K562 (cell line): Measurements from ENCODE around the gene STX17. TPM values are rescaled to one million over a fixed set of nuclear protein-coding genes. Genes with fewer than 3 reads are reported as not detected.

Experiments used
- ATAC-seq: fragments of 200-7000 bp; cut with Tn5 transposase; 3 replicates; pipeline ENCODE4 v1.9.1; 2020; ENCODE audit warnings: moderate library complexity
- BruUV-seq: library from RNA; stranded (reverse); fragments of 400-500 nt; replicated peaks from 2 replicates; lab custom pipeline; 2021; lab: Mats Ljungman, UMichigan
- CTCF ChIA-PET: fragments of 300-600 bp; formaldehyde crosslinking; extraction: SDS; loops from one replicate; lab custom pipeline; 2021; ENCODE audit warnings: low intra/inter-chr PET ratio; lab: Yijun Ruan, JAX
- POLR2A ChIA-PET: fragments of 300-600, 350-650 bp; sonication (Branson Sonifier 250); formaldehyde crosslinking; extraction: SDS; loops from one replicate; lab custom pipeline; 2021; ENCODE audit warnings: antibody characterized with exemption, inconsistent platforms; lab: Yijun Ruan, JAX
- DNase-seq, 4 experiments: peaks; one replicate each; pipeline versions ENCODE4 v3.0.0 to v3.0.0-alpha.2; 2011 to 2018; ENCODE audit warnings: low spot score in 3 of 4, mixed read lengths in 3 of 4; ENCODE audit errors: extremely low read depth in 1 of 4
- FAIRE-seq: peaks from 2 replicates; lab custom pipeline; 2011; peaks lifted over from hg19 to GRCh38; lab: Jason Lieb, UNC
- H2AFZ ChIP-seq: 2 replicates; pipeline ENCODE4 v1.6.0; 2011; ENCODE audit warnings: low read depth, low read length, control low read depth, inconsistent platforms
- H3K27ac ChIP-seq: fragments of 200-600 bp; 3 replicates; pipeline ENCODE4 v1.8.0; 2011; ENCODE audit warnings: low read depth, mild to moderate bottlenecking, control low read depth, inconsistent platforms, low read length, moderate library complexity, mixed read lengths; ENCODE audit errors: extremely low read depth
- H3K27me3 ChIP-seq, 2 experiments: fragments of 300-600 bp in 1 of 2; 2 replicates in 1 of 2; 3 replicates in 1 of 2; pipeline versions ENCODE4 v1.6.0 to v1.8.0; 2011; ENCODE audit warnings: inconsistent platforms in 2 of 2, low read length in 2 of 2, mild to moderate bottlenecking in 1 of 2, mixed read lengths in 1 of 2, moderate library complexity in 1 of 2; ENCODE audit not compliant: control insufficient read depth in 2 of 2, insufficient read depth in 2 of 2
- H3K36me3 ChIP-seq: fragments of 300-600 bp; 3 replicates; pipeline ENCODE4 v1.8.0; 2011; ENCODE audit warnings: mild to moderate bottlenecking, low read length, inconsistent platforms; ENCODE audit not compliant: control insufficient read depth, insufficient read depth
- H3K4me1 ChIP-seq, 2 experiments: fragments of 200-600 bp in 1 of 2; replicated peaks in 1 of 2; 2 replicates in 1 of 2; 3 replicates in 1 of 2; pipeline versions ENCODE4 v1.5.1 to v1.8.0; 2011; ENCODE audit warnings: inconsistent platforms in 2 of 2, low read length in 2 of 2, mild to moderate bottlenecking in 1 of 2, mixed read lengths in 1 of 2, moderate library complexity in 1 of 2; ENCODE audit not compliant: control insufficient read depth in 2 of 2, insufficient read depth in 2 of 2
- H3K4me2 ChIP-seq: 2 replicates; pipeline ENCODE4 v1.6.1; 2011; ENCODE audit warnings: low read length, control low read depth, inconsistent platforms, mixed read lengths; ENCODE audit not compliant: insufficient read depth
- H3K4me3 ChIP-seq: fragments of 200-600 bp; sonication (generic), shearing (Covaris generic); 2 replicates; pipeline ENCODE4 v1.5.1; 2016; ENCODE audit warnings: control low read depth, inconsistent platforms
- H3K79me2 ChIP-seq: fragments of 200-600 bp; 3 replicates; pipeline ENCODE4 v1.8.0; 2011; ENCODE audit warnings: low read length, inconsistent platforms; ENCODE audit not compliant: control insufficient read depth, insufficient read depth
- H3K9ac ChIP-seq, 2 experiments: 2 replicates each; pipeline versions ENCODE4 v1.6.0 to v1.6.1; 2011; ENCODE audit warnings: low read depth in 2 of 2, low read length in 2 of 2, control low read depth in 1 of 2, inconsistent platforms in 1 of 2, mild to moderate bottlenecking in 1 of 2, mixed read lengths in 1 of 2; ENCODE audit not compliant: insufficient read depth in 1 of 2
- H3K9me1 ChIP-seq: one replicate; pipeline ENCODE4 v1.6.0; 2011; ENCODE audit warnings: inconsistent platforms, mild to moderate bottlenecking, low read length, moderate library complexity; ENCODE audit not compliant: control insufficient read depth, insufficient read depth
- H3K9me3 ChIP-seq: replicated peaks from 2 replicates; pipeline ENCODE4 v1.5.1; 2011; ENCODE audit warnings: low read depth, low read length, inconsistent platforms; ENCODE audit not compliant: control insufficient read depth, insufficient read depth
- H4K20me1 ChIP-seq: replicated peaks from 2 replicates; pipeline ENCODE4 v1.6.1; 2011; ENCODE audit warnings: low read length, inconsistent platforms, mixed read lengths; ENCODE audit not compliant: control insufficient read depth, insufficient read depth
- FOXA3 ChIP-seq, 2 experiments: fragments of 450-650 bp in 1 of 2; sonication (generic) in 1 of 2; formaldehyde crosslinking; IDR thresholded peaks in 1 of 2; conservative IDR thresholded peaks in 1 of 2; 2 replicates each; pipeline versions ENCODE4 v1.4.0 to v1.8.0; 2020 to 2022; ENCODE audit warnings: mild to moderate bottlenecking in 2 of 2, missing genetic modification reagents in 1 of 2
- MEIS2 ChIP-seq: fragments of 450-650 bp; IDR thresholded peaks from 2 replicates; pipeline ENCODE4 v1.6.1; 2014; ENCODE audit warnings: mild to moderate bottlenecking; ENCODE audit not compliant: partially characterized antibody
- PKNOX1 ChIP-seq: fragments of 450-650 bp; IDR thresholded peaks from 2 replicates; pipeline ENCODE4 v1.6.1; 2016
- POLR2B ChIP-seq: fragments of 450-650 bp; IDR thresholded peaks from 2 replicates; pipeline ENCODE4 v1.6.1; 2018; ENCODE audit warnings: low read depth; ENCODE audit not compliant: partially characterized antibody
- SRSF3 ChIP-seq: fragments of 200-400 bp; formaldehyde crosslinking; IDR thresholded peaks from 2 replicates; pipeline ENCODE4 v1.6.1; 2016; ENCODE audit warnings: mild to moderate bottlenecking, low read length, moderate library complexity; ENCODE audit not compliant: insufficient read depth
- TCF3 ChIP-seq: sonication (generic); formaldehyde crosslinking; IDR thresholded peaks from 2 replicates; pipeline ENCODE4 v1.4.0; 2020; ENCODE audit warnings: mild to moderate bottlenecking, missing genetic modification reagents
- ZNF41 ChIP-seq: fragments of 250-450 bp; sonication (Bioruptor Pico); conservative IDR thresholded peaks from 2 replicates; pipeline ENCODE4 v1.4.0; 2020; ENCODE audit warnings: mild to moderate bottlenecking
- WGBS: fragments of 100-300 bp; shearing (Covaris generic); methylation state at CpG from one replicate; pipeline ENCODE4 v1.1.6; 2016; ENCODE audit warnings: low coverage, mixed read lengths; ENCODE audit not compliant: insufficient coverage; ENCODE audit errors: missing lambda C conversion rate; 5-methylcytosine and 5-hydroxymethylcytosine counted together
- in situ Hi-C: fragments of 300-500 bp; cut with MboI; formaldehyde crosslinking; loops from 4 replicates; pipeline ENCODE4 v1.15.0; 2018; ENCODE audit warnings: inconsistent platforms, mixed read lengths
- intact Hi-C: fragments of 100-400 bp; cut with micrococcal nuclease; formaldehyde crosslinking; loops from 2 replicates; pipeline ENCODE4 v1.14.2; 2022
- polyA plus RNA-seq, 8 experiments: library from polyadenylated mRNA; depleted of rRNA in 4 of 8; stranded (reverse) in 5 of 8; unstranded in 3 of 8; fragments of >200 nt; fragmentation: Nextera tagmentation in 2 of 8; fragmentation: Illumina TruSeq in 1 of 8; extraction: Ambion mirVana in 2 of 8; extraction: Trizol in 1 of 8; gene quantifications; 2 replicates each; pipeline versions ENCODE4 v1.2.1 to v1.2.3, GENCODE V29; 2011 to 2014; ENCODE audit warnings: inconsistent platforms in 1 of 8, missing spikeins in 1 of 8
- total RNA-seq, 7 experiments: library from RNA; depleted of rRNA in 6 of 7; stranded (reverse); fragments of >200 nt in 6 of 7; fragmentation: Illumina TruSeq in 2 of 7; extraction: Trizol in 2 of 7; gene quantifications; 2 replicates each; pipeline versions ENCODE4 v1.2.1 to v1.2.3, GENCODE V29; 2011 to 2021; ENCODE audit warnings: low replicate concordance in 1 of 7

STX17 gene
- total and polyA plus RNA-seq, 9 of the 15 experiments (the other 6 are each of a cell fraction or from before 2014, with no cell fraction given), result 14.4 to 25.1 (median 19.0) TPM

- ATAC-seq (peak; percentile 45), DNase-seq (peak in 2 of 4 experiments; percentile 21 to 28), FAIRE-seq (peak; percentile 56)
- no TSS peak for BruUV-seq
- H3K4me3 ChIP-seq, result no peak overlapping the region
- H3K9ac ChIP-seq, result no peak overlapping the region
- no peak overlapping the region for H2AFZ ChIP-seq
- peaks cover 0 to 8% of the 10 kb centered on the region in 2 experiments; a peak in 1 of 5 replicates for H3K4me1 ChIP-seq
- in situ Hi-C loops (no loop called here), intact Hi-C loops (loop anchor here (10.0 kb wide), 1 partner anchor 152 kb away; the partner anchor contains the start of gene NR4A3)
- 45% methylated on average over 3 of the region's 3 CpGs for WGBS
- ChIA-PET POLR2A (interaction anchor here (1.3 to 2.1 kb wide), 2 partner anchors 9 to 10 kb away, joined by 7 to 8 read pairs; no protein-coding TSS in a partner anchor), CTCF (no interaction called here)
- H3K4me2 ChIP-seq, result no peak overlapping the region
- H3K27ac ChIP-seq, result no peak overlapping the region
- no peaks in the 10 kb centered on the region for H3K27me3 ChIP-seq
- H3K9me3 ChIP-seq, result no peaks in the 10 kb centered on the region
- peaks cover 3% of the 10 kb centered on the region for H3K9me1 ChIP-seq
- no peaks in the 10 kb centered on the region for H3K79me2 ChIP-seq
- TF ChIP-seq POLR2B (peak; percentile 19), FOXA3 (CRISPR knock-in tag; conservative IDR thresholded peaks at IDR 0.05 in 1 of 2, IDR thresholded peaks at IDR 0.05 in 1 of 2) (peak in 1 of 2 experiments; percentile 95; a peak in 2 of 4 replicates), MEIS2 (peak; percentile 40), ZNF41 (CRISPR knock-in tag) (no peak), SRSF3 (no peak), PKNOX1 (peak; percentile 52; the same call in 1 of the 2 replicates), TCF3 (CRISPR knock-in tag) (peak; percentile 38; the same call in 1 of the 2 replicates)
- TF ChIP-seq, all 486 proteins: peak for 5
- Histone ChIP-seq H3K36me3 (peaks cover 7% of the 10 kb centered on the region; the same call in 2 of the 3 replicates), H4K20me1 (no peaks in the 10 kb centered on the region)
Observed at GRCh38 chr9:99977033-99977792, 70.8 kb downstream of the STX17 start.
